Mucosa of rectum (tissue), 2 donors: ENCODE results near the gene IFT52.

Experiments
- H3K27ac ChIP-seq, 2 donors: one replicate each; pipeline ENCODE4 v1.7.0; 2013; ENCODE audit warnings: inconsistent platforms in 2 of 2, low read depth in 2 of 2, low read length in 2 of 2
- H3K27me3 ChIP-seq, 2 donors: one replicate each; pipeline ENCODE4 v1.7.0; 2013; ENCODE audit warnings: low read length in 2 of 2; ENCODE audit not compliant: control insufficient read depth in 2 of 2, insufficient read depth in 2 of 2
- H3K36me3 ChIP-seq, 2 donors: one replicate each; pipeline ENCODE4 v1.7.0; 2013; ENCODE audit warnings: low read length in 2 of 2; ENCODE audit not compliant: control insufficient read depth in 2 of 2, insufficient read depth in 2 of 2
- H3K4me1 ChIP-seq, 2 donors: one replicate each; pipeline ENCODE4 v1.7.0; 2013; ENCODE audit warnings: low read length in 2 of 2, mild to moderate bottlenecking in 1 of 2; ENCODE audit not compliant: control insufficient read depth in 2 of 2, insufficient read depth in 2 of 2
- H3K4me3 ChIP-seq, 2 donors: one replicate each; pipeline ENCODE4 v1.7.0; 2013; ENCODE audit warnings: low read length in 2 of 2
- H3K9ac ChIP-seq, 2 donors: one replicate each; pipeline ENCODE4 v1.7.0; 2013; ENCODE audit warnings: low read length in 2 of 2, low read depth in 1 of 2, mild to moderate bottlenecking in 1 of 2
- H3K9me3 ChIP-seq, 2 donors: one replicate each; pipeline ENCODE4 v1.7.0; 2013; ENCODE audit warnings: low read length in 2 of 2; ENCODE audit not compliant: control insufficient read depth in 2 of 2
- donor health status: healthy.
- donor health status: Normal muscosa, but diverticular disease.

The IFT52 gene

GRCh38 chr20:43565758-43566104 is 25.0 kb upstream of the IFT52 start:
- peaks cover 13 to 15% of the 10 kb centered on the region in 2 donors for H3K4me1 ChIP-seq
- H3K36me3 ChIP-seq = peaks cover 24 to 36% of the 10 kb centered on the region in 2 donors
- no peak overlapping the region for H3K27ac ChIP-seq
- H3K27me3 ChIP-seq = no peaks in the 10 kb centered on the region
- no peak overlapping the region for H3K9ac ChIP-seq
- H3K9me3 ChIP-seq = no peaks in the 10 kb centered on the region
- no peak overlapping the region for H3K4me3 ChIP-seq

DNA sequence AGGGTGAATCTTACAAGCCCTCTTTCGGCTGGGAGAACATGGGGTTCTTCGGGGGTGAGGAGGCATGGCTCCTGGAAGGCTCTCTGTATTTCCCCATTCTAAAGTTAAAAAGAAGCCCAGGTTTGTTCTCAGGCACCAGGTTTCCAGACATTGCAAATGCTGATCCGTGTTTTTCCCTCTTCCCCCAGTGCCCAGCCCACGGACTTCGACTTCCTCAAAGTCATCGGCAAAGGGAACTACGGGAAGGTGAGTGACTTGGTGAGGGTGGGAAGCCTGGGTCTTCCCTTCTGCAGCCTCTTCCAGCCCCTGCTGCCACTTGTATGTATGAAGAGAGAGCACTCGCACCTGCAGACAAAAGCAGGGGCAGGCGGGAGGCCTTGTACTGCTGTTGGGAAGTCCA is 23.3 kb upstream of the IFT52 start:
- Histone ChIP-seq H3K9me3 (no peaks in the 10 kb centered on the region), H3K36me3 (peaks cover 34 to 46% of the 10 kb centered on the region in 2 donors), H3K27me3 (no peaks in the 10 kb centered on the region), H3K9ac (no peak overlapping the region), H3K4me3 (no peak overlapping the region), H3K27ac (no peak overlapping the region), H3K4me1 (peaks cover 15 to 19% of the 10 kb centered on the region in 2 donors)

DNA sequence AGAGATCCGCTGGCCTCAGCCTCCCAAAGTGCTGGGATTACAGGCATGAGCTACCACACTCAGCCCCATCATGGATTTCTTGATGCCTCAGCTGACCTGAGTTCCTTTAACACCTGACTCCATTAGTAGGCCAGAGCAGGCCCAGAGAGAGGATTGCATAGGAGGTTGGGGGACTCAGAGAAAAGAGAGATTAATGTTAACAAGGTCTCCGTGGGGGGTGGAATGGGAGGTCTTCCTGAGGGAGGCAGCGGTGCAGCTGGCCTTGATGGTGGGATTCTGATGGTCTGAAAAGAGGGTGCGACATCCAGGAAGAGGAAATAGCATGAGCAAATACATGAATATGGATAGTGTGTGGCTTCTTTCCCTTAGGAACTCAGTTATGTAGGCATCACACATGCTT is 22.0 kb upstream of the IFT52 start:
- no peaks in the 10 kb centered on the region for H3K9me3 ChIP-seq
- no peak overlapping the region for H3K27ac ChIP-seq
- peaks cover 15 to 19% of the 10 kb centered on the region in 2 donors for H3K4me1 ChIP-seq
- H3K4me3 ChIP-seq = no peak overlapping the region
- H3K36me3 ChIP-seq = peaks cover 36 to 48% of the 10 kb centered on the region in 2 donors
- no peaks in the 10 kb centered on the region for H3K27me3 ChIP-seq
- H3K9ac ChIP-seq = no peak overlapping the region

- H3K27ac ChIP-seq = no peak overlapping the region
- no peak overlapping the region for H3K4me3 ChIP-seq
- no peaks in the 10 kb centered on the region for H3K27me3 ChIP-seq
- peaks cover 42 to 49% of the 10 kb centered on the region in 2 donors for H3K36me3 ChIP-seq
- peaks cover 15 to 19% of the 10 kb centered on the region in 2 donors for H3K4me1 ChIP-seq
- H3K9ac ChIP-seq = no peak overlapping the region
- H3K9me3 ChIP-seq = no peaks in the 10 kb centered on the region
Observed at GRCh38 chr20:43569282-43569681, 21.5 kb upstream of the IFT52 start.

DNA sequence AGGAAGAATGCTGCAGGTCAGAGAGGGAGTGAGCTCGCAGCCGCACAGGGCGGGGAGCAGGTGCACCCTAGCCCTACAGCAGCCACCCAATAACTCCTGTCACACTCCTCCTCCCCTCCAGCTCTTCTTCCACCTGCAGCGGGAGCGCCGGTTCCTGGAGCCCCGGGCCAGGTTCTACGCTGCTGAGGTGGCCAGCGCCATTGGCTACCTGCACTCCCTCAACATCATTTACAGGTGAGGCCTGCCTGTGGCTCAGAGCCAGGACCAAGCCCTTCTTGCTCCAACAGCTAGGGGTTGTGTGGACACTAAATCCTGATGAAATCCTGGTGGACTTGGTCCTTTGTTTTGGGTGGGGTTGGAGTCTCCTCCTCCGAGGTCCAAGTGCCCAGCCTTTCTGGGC is 20.2 kb upstream of the IFT52 start:
- H3K4me1 ChIP-seq = peaks cover 15 to 19% of the 10 kb centered on the region in 2 donors
- H3K36me3 ChIP-seq = peaks cover 42 to 49% of the 10 kb centered on the region in 2 donors
- H3K27ac ChIP-seq = peak overlapping the region; percentile 53 to 56
- H3K4me3 ChIP-seq = no peak overlapping the region
- no peaks in the 10 kb centered on the region for H3K27me3 ChIP-seq
- H3K9me3 ChIP-seq = no peaks in the 10 kb centered on the region
- H3K9ac ChIP-seq = no peak overlapping the region

DNA sequence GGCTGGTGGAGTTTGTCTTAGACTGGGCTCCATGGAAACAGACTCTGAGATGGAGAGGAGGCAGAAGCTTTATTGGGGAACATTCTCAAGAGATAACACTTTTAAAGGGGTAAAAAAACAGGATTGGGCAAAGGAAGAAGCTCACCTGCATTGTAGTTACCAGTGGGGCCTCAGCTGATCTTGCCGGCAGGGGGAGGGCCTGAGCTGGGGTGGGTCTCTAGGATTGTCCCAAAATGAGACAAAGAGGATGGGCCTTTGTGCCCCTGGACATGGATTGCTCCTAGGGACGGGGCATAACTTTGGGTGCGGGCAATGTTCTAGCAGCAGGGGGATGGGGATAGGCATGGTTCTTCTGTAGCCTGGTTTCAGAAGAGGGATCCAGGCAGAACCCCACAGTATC is 19.4 kb upstream of the IFT52 start:
- peaks cover 48 to 51% of the 10 kb centered on the region in 2 donors for H3K36me3 ChIP-seq
- H3K4me3 ChIP-seq = no peak overlapping the region
- H3K9me3 ChIP-seq = no peaks in the 10 kb centered on the region
- peaks cover 15 to 19% of the 10 kb centered on the region in 2 donors for H3K4me1 ChIP-seq
- no peak overlapping the region for H3K9ac ChIP-seq
- no peak overlapping the region for H3K27ac ChIP-seq
- no peaks in the 10 kb centered on the region for H3K27me3 ChIP-seq

DNA sequence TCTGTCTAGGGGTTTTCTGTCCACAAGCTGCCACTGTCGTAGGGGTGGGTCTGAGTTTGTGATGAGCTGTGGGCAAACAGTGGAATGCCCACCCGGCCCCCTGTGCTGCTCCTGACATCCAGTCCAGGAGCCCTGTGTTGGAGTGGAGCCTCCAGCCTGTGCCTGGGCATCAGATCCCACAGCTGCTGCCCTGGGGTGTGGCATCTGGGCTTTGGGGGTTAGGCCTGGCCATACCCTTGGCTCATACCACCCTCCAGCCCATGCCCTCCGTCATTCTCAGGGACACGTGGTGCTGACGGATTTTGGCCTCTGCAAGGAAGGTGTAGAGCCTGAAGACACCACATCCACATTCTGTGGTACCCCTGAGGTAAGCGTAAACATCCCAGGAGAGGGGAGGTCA is 19.0 kb upstream of the IFT52 start:
- no peak overlapping the region for H3K9ac ChIP-seq
- peaks cover 49 to 51% of the 10 kb centered on the region in 2 donors for H3K36me3 ChIP-seq
- no peaks in the 10 kb centered on the region for H3K27me3 ChIP-seq
- H3K27ac ChIP-seq = no peak overlapping the region
- no peak overlapping the region for H3K4me3 ChIP-seq
- peaks cover 15 to 19% of the 10 kb centered on the region in 2 donors for H3K4me1 ChIP-seq
- no peaks in the 10 kb centered on the region for H3K9me3 ChIP-seq

DNA sequence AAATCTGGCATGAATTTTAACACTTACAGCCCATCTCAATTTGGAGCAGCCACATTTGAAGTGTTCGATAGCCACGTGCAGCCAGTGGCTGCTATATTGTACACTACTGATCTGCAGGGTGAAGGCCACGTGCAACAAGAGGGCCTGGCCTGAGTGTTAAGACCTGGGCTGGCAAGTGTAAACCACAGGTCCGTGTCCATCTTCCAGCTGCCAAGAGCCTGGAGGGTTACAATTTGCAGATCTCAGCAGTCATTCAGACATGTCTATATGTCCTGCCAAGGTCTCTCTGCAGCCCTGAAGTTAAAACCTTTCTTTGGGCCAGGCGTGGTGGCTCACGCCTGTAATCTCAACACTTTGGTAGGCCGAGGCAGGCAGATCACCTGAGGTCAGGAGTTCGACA is 17.8 kb upstream of the IFT52 start:
- Histone ChIP-seq H3K4me1 (peaks cover 15 to 19% of the 10 kb centered on the region in 2 donors), H3K9me3 (no peaks in the 10 kb centered on the region), H3K27ac (no peak overlapping the region), H3K36me3 (peaks cover 43 to 51% of the 10 kb centered on the region in 2 donors), H3K27me3 (no peaks in the 10 kb centered on the region), H3K4me3 (no peak overlapping the region), H3K9ac (no peak overlapping the region)

GRCh38 chr20:43576108-43576507 is 14.6 kb upstream of the IFT52 start:
- Histone ChIP-seq H3K4me3 (no peak overlapping the region), H3K9ac (no peak overlapping the region), H3K4me1 (peaks cover 8 to 10% of the 10 kb centered on the region in 2 donors), H3K27me3 (no peaks in the 10 kb centered on the region), H3K27ac (no peak overlapping the region), H3K9me3 (no peaks in the 10 kb centered on the region), H3K36me3 (peaks cover 28 to 34% of the 10 kb centered on the region in 2 donors)

GRCh38 chr20:43579861-43580793 is 10.6 kb upstream of the IFT52 start:
- Histone ChIP-seq H3K9ac (peak overlapping the region; percentile 24 to 28), H3K4me1 (peaks cover 8 to 10% of the 10 kb centered on the region in 2 donors), H3K27me3 (no peaks in the 10 kb centered on the region), H3K36me3 (peaks cover 24 to 32% of the 10 kb centered on the region in 2 donors), H3K9me3 (no peaks in the 10 kb centered on the region), H3K27ac (peak overlapping the region; percentile 83 to 86), H3K4me3 (peak overlapping the region in 1 of 2 donors; percentile 3)
